Measurements from ENCODE around the gene CD83. TPM values are rescaled to one million over a fixed set of nuclear protein-coding genes. Genes with fewer than 3 reads are reported as not detected.
"Not testable (repeated sequence)": the region's sequence is repeated elsewhere in the genome, so short reads cannot be mapped to it uniquely, and the experiment has no call there.

CD83 gene
- total and polyA plus RNA-seq, 2 of the 4 experiments (the other 2 are of a cell fraction), result 2.0 to 2.5 TPM

DNA sequence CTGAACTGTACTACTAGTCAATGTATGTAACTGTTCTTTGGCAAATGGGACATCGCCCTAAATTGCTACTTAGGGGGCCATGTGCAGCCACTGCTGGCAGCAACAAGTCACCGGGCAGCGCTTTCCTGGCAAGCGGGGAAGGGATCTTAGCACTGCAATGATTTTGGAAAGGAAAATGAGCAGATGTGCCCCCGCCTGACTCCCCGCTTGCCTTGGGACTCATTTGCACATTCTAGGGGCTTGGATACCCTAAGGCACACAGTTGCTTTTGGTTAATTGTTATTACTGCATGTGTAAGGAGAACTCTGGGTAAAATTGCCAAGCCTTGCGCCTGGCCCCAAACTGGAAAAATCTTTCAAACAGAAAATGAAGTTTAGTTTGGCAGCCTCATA is 32.2 kb downstream of the CD83 start:
- in situ Hi-C loops (cut with MboI; ENCODE audit: low sequenced_read_pairs), result no loop called here

DNA sequence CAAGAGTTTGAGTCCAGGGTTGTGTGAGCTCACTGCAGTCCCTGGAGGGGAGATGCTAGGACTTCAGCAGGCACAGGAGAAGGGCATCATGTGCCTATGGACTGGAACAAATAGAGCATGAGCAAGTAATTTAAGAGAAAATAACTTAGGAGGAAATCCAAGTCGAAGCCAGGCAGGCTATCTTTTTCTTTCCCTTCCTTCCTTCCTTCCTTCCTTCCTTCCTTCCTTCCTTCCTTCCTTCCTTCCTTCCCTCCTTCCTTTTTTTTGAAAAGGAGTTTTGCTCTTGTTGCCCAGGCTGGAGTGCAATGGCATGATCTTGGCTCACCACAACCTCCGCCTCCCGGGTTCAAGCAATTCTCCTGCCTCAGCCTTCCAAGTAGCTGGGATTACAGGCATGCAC is 33.7 kb downstream of the CD83 start:
- H2AK5ac ChIP-seq (ENCODE audit: low read depth, low read length); H3K9ac ChIP-seq (ENCODE audit: low read depth, low read length); H2BK120ac ChIP-seq (ENCODE audit: low read depth, low read length); H4K20me1 ChIP-seq (ENCODE audit: insufficient read depth, low read length); H2BK15ac ChIP-seq (ENCODE audit: low read depth, low read length); H2AFZ ChIP-seq (replicated peaks; ENCODE audit: low read length, poor library complexity); H2BK5ac ChIP-seq (ENCODE audit: low read depth, low read length, poor library complexity, severe bottlenecking); H2AK9ac ChIP-seq (replicated peaks; ENCODE audit: low read depth, low read length, poor library complexity); H4K5ac ChIP-seq (ENCODE audit: low read depth, low read length); H3K18ac ChIP-seq (ENCODE audit: low read depth, low read length); H3K14ac ChIP-seq (replicated peaks; ENCODE audit: low read depth, low read length); in situ Hi-C loops (cut with MboI; ENCODE audit: low sequenced_read_pairs); POLR2A ChIA-PET (ENCODE audit: unreplicated experiment); H3K36me3 ChIP-seq (ENCODE audit: control insufficient read depth, insufficient read depth, low read length); H3K27ac ChIP-seq (ENCODE audit: insufficient read depth, low read length); ATAC-seq (ENCODE audit: low read depth); H4K8ac ChIP-seq (ENCODE audit: low read depth in 2 of 2, low read length in 2 of 2); dilution Hi-C loops (cut with HindIII; ENCODE audit: low sequenced_read_pairs, unreplicated experiment); H3K9me1 ChIP-seq (ENCODE audit: insufficient read depth, low read length); H2BK20ac ChIP-seq (ENCODE audit: low read depth, low read length); DNase-seq; H3K4me3 ChIP-seq (ENCODE audit: insufficient read depth, low read depth, low read length); H3K23ac ChIP-seq (ENCODE audit: low read depth, low read length); H3K56ac ChIP-seq (ENCODE audit: extremely low read depth, insufficient read depth, low read length); H3K79me1 ChIP-seq (ENCODE audit: low read depth in 1 of 2, low read length in 2 of 2); H3K9me3 ChIP-seq (ENCODE audit: control insufficient read depth, insufficient read depth, low read length); intact Hi-C loops (cut with micrococcal nuclease); BruUV-seq (replicated peaks); H4K91ac ChIP-seq (ENCODE audit: insufficient read depth, low read depth, low read length); H3K4me1 ChIP-seq (ENCODE audit: control insufficient read depth, insufficient read depth, low read length); H3K4me2 ChIP-seq (ENCODE audit: low read depth, low read length); H3K4ac ChIP-seq (ENCODE audit: low read depth, low read length): not testable (repeated sequence)
- CTCF ChIA-PET, result interaction anchor here (0.6 kb wide), 1 partner anchor 247 kb away, joined by 3 read pairs; no protein-coding TSS in a partner anchor
- peaks cover 47% of the 10 kb centered on the region for H3K27me3 ChIP-seq (ENCODE audit: control insufficient read depth, insufficient read depth, low read length)
- no CpG with 5 or more reads among the region's 3 CpGs for WGBS, 2 experiments (ENCODE audit: extremely low coverage in 2 of 2, insufficient read length in 1 of 2)

More for the DNA sequence above, 32.2 kb downstream of the CD83 start:
- Histone ChIP-seq H4K8ac (ENCODE audit: low read depth in 2 of 2, low read length in 2 of 2) (no peak overlapping the region), H4K5ac (ENCODE audit: low read depth, low read length) (no peak overlapping the region), H3K36me3 (ENCODE audit: control insufficient read depth, insufficient read depth, low read length) (no peaks in the 10 kb centered on the region), H3K27ac (ENCODE audit: insufficient read depth, low read length) (no peak overlapping the region), H2AK9ac (replicated peaks; ENCODE audit: low read depth, low read length, poor library complexity) (no peak overlapping the region), H3K18ac (ENCODE audit: low read depth, low read length) (no peak overlapping the region), H3K4me1 (ENCODE audit: control insufficient read depth, insufficient read depth, low read length) (no peaks in the 10 kb centered on the region), H4K20me1 (ENCODE audit: insufficient read depth, low read length) (no peaks in the 10 kb centered on the region), H2BK5ac (ENCODE audit: low read depth, low read length, poor library complexity, severe bottlenecking) (no peak overlapping the region), H4K91ac (ENCODE audit: insufficient read depth, low read depth, low read length) (no peak overlapping the region), H3K4me3 (ENCODE audit: insufficient read depth, low read depth, low read length) (no peak overlapping the region), H3K27me3 (ENCODE audit: control insufficient read depth, insufficient read depth, low read length) (peaks cover 55% of the 10 kb centered on the region), H3K4me2 (ENCODE audit: low read depth, low read length) (no peak overlapping the region), H2BK20ac (ENCODE audit: low read depth, low read length) (no peak overlapping the region), H2BK120ac (ENCODE audit: low read depth, low read length) (no peak overlapping the region), H3K4ac (ENCODE audit: low read depth, low read length) (no peak overlapping the region), H2AFZ (replicated peaks; ENCODE audit: low read length, poor library complexity) (no peak overlapping the region), H3K9me3 (ENCODE audit: control insufficient read depth, insufficient read depth, low read length) (no peaks in the 10 kb centered on the region), H3K14ac (replicated peaks; ENCODE audit: low read depth, low read length) (no peak overlapping the region), H3K23ac (ENCODE audit: low read depth, low read length) (no peak overlapping the region), H3K9me1 (ENCODE audit: insufficient read depth, low read length) (no peaks in the 10 kb centered on the region), H3K79me1 (ENCODE audit: low read depth in 1 of 2, low read length in 2 of 2) (no peaks in the 10 kb centered on the region), H3K9ac (ENCODE audit: low read depth, low read length) (no peak overlapping the region), H2BK15ac (ENCODE audit: low read depth, low read length) (no peak overlapping the region), H2AK5ac (ENCODE audit: low read depth, low read length) (no peak overlapping the region), H3K56ac (ENCODE audit: extremely low read depth, insufficient read depth, low read length) (no peak overlapping the region)
- intact Hi-C loops (cut with micrococcal nuclease) (no loop called here), dilution Hi-C loops (cut with HindIII; ENCODE audit: low sequenced_read_pairs, unreplicated experiment) (no loop called here)
- no CpG with 5 or more reads among the region's 7 CpGs for WGBS, 2 experiments (ENCODE audit: extremely low coverage in 2 of 2, insufficient read length in 1 of 2)
- CTCF ChIA-PET, result interaction anchor here (0.6 to 1.4 kb wide), 2 partner anchors 20 to 1858 kb away, joined by 3 to 4 read pairs; no protein-coding TSS in a partner anchor
- TF ChIP-seq CHD1 (IDR thresholded peaks at IDR 0.05; ENCODE audit: low read depth, low read length), result no peak
- DNase-seq (no peak), ATAC-seq (ENCODE audit: low read depth) (no peak)
- POLR2A ChIA-PET (ENCODE audit: unreplicated experiment), result no interaction called here
- BruUV-seq (replicated peaks), result no TSS peak

Measured in IMR-90 (cell line).